SU-DHL-6 (cell line): Measurements from ENCODE around the gene ATP5F1D.

ENCODE experiments used
- H2AFZ ChIP-seq: fragments of 200-600 bp; sonication (generic); 2 replicates; pipeline ENCODE4 v1.6.1; 2014; ENCODE audit warnings: low read depth, mild to moderate bottlenecking, moderate library complexity, mixed read lengths, antibody characterized with exemption, low read length; ENCODE audit not compliant: severe bottlenecking
- H3F3A ChIP-seq: fragments of 200-600 bp; shearing (Covaris generic); 2 replicates; pipeline ENCODE4 v1.6.0; 2016; ENCODE audit warnings: antibody characterized with exemption, mild to moderate bottlenecking; ENCODE audit not compliant: insufficient read depth
- H3K27ac ChIP-seq: fragments of 200-600 bp; sonication (generic); 2 replicates; pipeline ENCODE4 v1.5.1; 2016; ENCODE audit warnings: low read depth, mild to moderate bottlenecking, low read length, moderate library complexity, mixed read lengths
- H3K27me3 ChIP-seq: fragments of 200-600 bp; sonication (generic), shearing (Covaris generic); 2 replicates; pipeline ENCODE4 v1.6.0; 2014; ENCODE audit warnings: mild to moderate bottlenecking, low read length
- H3K36me3 ChIP-seq: fragments of 200-600 bp; sonication (generic); 2 replicates; pipeline ENCODE4 v1.6.1; 2014; ENCODE audit warnings: mild to moderate bottlenecking, low read length, mixed read lengths
- H3K4me2 ChIP-seq: fragments of 300-600, 200-600 bp; shearing (Covaris generic), sonication (generic); 2 replicates; pipeline ENCODE4 v1.6.0; 2014; ENCODE audit warnings: low read length, low read depth, mild to moderate bottlenecking; ENCODE audit not compliant: poor library complexity, severe bottlenecking
- H3K4me3 ChIP-seq: fragments of 200-600 bp; sonication (generic); 2 replicates; pipeline ENCODE4 v1.5.1; 2014; ENCODE audit warnings: antibody characterized with exemption, low read length, mild to moderate bottlenecking, mixed read lengths; ENCODE audit not compliant: insufficient read depth, poor library complexity, severe bottlenecking
- H3K79me2 ChIP-seq: fragments of 200-600 bp; sonication (generic); 2 replicates; pipeline ENCODE4 v1.6.1; 2014; ENCODE audit warnings: mild to moderate bottlenecking, low read length, moderate library complexity; ENCODE audit not compliant: insufficient read depth
- H3K9ac ChIP-seq: fragments of 200-600 bp; sonication (generic); 2 replicates; pipeline ENCODE4 v1.7.0; 2014; ENCODE audit warnings: mild to moderate bottlenecking, low read length
- H3K9me2 ChIP-seq: fragments of 200-600 bp; sonication (generic); replicated peaks from 2 replicates; pipeline ENCODE4 v1.6.1; 2014; ENCODE audit warnings: low read length; ENCODE audit not compliant: insufficient read depth
- H3K9me3 ChIP-seq: fragments of 200-600 bp; sonication (generic); 2 replicates; pipeline ENCODE4 v1.6.1; 2014; ENCODE audit warnings: low read length, mixed read lengths; ENCODE audit not compliant: insufficient read depth
- H4K20me1 ChIP-seq: fragments of 200-600 bp; sonication (generic); 2 replicates; pipeline ENCODE4 v1.6.1; 2014; ENCODE audit warnings: low read depth, mild to moderate bottlenecking, antibody characterized with exemption, low read length, moderate library complexity, mixed read lengths
- EZH2phosphoT487 ChIP-seq: fragments of 200-600 bp; sonication (generic), shearing (Covaris generic); conservative IDR thresholded peaks from 2 replicates; pipeline ENCODE4 v1.6.1; 2018; ENCODE audit warnings: mild to moderate bottlenecking, antibody characterized with exemption, low read length, moderate library complexity, mixed read lengths
- TF ChIP-seq, protein P1 (sequence below): fragments of 200-600 bp; sonication (generic); IDR thresholded peaks from one replicate; pipeline ENCODE4 v1.5.1; 2017; ENCODE audit warnings: antibody characterized with exemption, mild to moderate bottlenecking, low read length, moderate library complexity; ENCODE audit not compliant: insufficient read depth, poor library complexity, severe bottlenecking

ATP5F1D gene

GRCh38 chr19:1229924-1230782 lies 11.4 kb upstream of the ATP5F1D start:
- H3K36me3 ChIP-seq = no peaks in the 10 kb centered on the region
- no peaks in the 10 kb centered on the region for H4K20me1 ChIP-seq
- TF ChIP-seq, protein P1, sequence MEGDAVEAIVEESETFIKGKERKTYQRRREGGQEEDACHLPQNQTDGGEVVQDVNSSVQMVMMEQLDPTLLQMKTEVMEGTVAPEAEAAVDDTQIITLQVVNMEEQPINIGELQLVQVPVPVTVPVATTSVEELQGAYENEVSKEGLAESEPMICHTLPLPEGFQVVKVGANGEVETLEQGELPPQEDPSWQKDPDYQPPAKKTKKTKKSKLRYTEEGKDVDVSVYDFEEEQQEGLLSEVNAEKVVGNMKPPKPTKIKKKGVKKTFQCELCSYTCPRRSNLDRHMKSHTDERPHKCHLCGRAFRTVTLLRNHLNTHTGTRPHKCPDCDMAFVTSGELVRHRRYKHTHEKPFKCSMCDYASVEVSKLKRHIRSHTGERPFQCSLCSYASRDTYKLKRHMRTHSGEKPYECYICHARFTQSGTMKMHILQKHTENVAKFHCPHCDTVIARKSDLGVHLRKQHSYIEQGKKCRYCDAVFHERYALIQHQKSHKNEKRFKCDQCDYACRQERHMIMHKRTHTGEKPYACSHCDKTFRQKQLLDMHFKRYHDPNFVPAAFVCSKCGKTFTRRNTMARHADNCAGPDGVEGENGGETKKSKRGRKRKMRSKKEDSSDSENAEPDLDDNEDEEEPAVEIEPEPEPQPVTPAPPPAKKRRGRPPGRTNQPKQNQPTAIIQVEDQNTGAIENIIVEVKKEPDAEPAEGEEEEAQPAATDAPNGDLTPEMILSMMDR = no peak
- no peak for TF ChIP-seq EZH2phosphoT487

DNA sequence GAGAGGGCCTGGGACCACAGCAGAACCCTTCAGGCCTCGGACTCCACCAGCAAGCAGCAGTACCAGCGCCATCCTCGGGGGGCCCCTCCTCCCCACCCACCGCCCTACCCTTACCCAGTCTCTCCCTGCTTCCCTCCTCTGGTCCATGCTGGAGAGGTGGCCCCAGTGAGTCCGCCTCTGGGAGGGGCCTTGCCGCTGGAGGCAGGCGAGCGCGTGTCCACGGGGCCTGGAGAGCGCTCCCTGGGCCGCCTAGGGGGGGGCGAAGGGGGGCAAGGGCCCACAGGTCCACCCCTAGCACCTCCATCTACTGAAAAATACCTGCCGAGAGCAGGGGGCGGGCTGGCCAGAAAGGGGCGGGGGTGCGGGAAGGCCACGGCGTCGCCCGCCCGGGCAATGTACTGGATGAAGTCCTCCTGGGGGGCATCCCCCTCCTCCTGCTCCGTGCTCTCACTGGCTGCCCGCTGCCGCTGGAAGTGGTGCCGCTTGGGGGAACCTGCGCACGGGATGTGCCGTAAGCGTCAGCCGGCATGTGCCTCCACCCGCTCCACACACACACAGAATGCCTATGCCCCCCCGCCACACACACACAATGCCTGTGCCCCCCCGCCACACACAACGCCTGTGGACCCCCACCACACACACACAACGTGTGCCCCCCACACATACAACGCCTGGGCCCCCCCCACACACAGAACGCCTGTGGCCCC lies 10.6 kb upstream of the ATP5F1D start:
- no peaks in the 10 kb centered on the region for H3K9me3 ChIP-seq
- no peaks in the 10 kb centered on the region for H4K20me1 ChIP-seq
- no peaks in the 10 kb centered on the region for H3K9me2 ChIP-seq
- H2AFZ ChIP-seq = no peak overlapping the region
- H3K27ac ChIP-seq = no peak overlapping the region
- TF ChIP-seq EZH2phosphoT487 = no peak
- TF ChIP-seq, protein P1 = no peak
- no peaks in the 10 kb centered on the region for H3K36me3 ChIP-seq
- no peaks in the 10 kb centered on the region for H3K27me3 ChIP-seq
- no peak overlapping the region for H3K4me2 ChIP-seq
- H3K79me2 ChIP-seq = no peaks in the 10 kb centered on the region
- H3K4me3 ChIP-seq = no peak overlapping the region
- H3K9ac ChIP-seq = no peak overlapping the region
- H3F3A ChIP-seq = no peaks in the 10 kb centered on the region; the same call in 1 of the 2 replicates

More at GRCh38 chr19:1229924-1230782, 11.4 kb upstream of the ATP5F1D start:
- no peak overlapping the region for H2AFZ ChIP-seq
- no peaks in the 10 kb centered on the region; the same call in 1 of the 2 replicates for H3F3A ChIP-seq
- H3K9ac ChIP-seq = no peak overlapping the region
- no peaks in the 10 kb centered on the region for H3K9me2 ChIP-seq
- H3K79me2 ChIP-seq = no peaks in the 10 kb centered on the region
- H3K27me3 ChIP-seq = no peaks in the 10 kb centered on the region
- H3K4me2 ChIP-seq = no peak overlapping the region
- H3K9me3 ChIP-seq = no peaks in the 10 kb centered on the region
- H3K4me3 ChIP-seq = no peak overlapping the region
- no peak overlapping the region for H3K27ac ChIP-seq

DNA sequence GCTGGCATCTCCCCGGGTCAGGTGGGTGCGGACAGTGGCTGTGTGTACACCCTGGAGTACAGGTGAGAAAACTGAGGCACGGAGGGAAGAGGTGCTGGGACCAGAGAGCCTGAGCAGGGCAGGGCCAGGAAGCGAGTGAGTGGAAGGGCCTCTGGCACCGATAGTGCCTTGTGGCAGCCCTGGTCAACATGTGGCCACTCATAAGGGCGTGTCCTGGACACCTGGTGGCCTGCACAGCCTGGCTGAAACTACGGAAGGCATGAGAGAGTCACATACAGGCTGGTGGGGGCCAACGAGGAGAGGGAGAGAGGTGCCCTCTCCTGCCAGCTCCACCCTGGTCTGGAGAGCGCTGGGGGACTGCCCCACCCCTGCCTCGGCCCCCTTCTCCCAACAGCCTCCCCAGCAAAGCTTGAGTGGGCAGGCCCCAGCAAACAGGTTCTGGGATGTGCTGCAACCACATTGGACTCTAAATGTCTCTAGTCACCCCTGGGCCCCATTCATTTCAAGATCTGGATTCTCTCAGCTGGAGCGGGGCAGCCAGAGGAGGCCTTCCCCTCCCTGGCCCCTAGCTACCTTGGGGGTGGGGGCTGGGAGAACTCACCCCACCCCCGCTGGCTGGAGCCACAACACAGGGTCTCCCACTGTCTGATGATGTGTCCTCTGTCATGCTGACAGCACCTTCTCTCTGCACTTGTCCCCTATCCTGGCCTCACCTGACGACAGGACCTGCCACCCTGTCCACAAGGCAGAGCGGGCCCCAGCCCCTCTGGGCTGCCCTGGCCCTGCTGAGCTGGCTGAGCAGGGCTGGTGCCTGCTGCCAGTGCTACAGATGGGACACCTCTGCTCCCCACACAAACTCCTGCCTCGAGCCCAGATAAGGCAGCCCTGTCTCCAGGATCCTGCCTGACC lies 9.6 kb upstream of the ATP5F1D start:
- no peaks in the 10 kb centered on the region for H3K79me2 ChIP-seq
- no peak overlapping the region for H2AFZ ChIP-seq
- H3K27me3 ChIP-seq = no peaks in the 10 kb centered on the region
- H3K9ac ChIP-seq = no peak overlapping the region
- no peaks in the 10 kb centered on the region; the same call in 1 of the 2 replicates for H3F3A ChIP-seq
- H3K4me2 ChIP-seq = no peak overlapping the region
- H3K9me3 ChIP-seq = no peaks in the 10 kb centered on the region
- H3K4me3 ChIP-seq = no peak overlapping the region
- no peak overlapping the region for H3K27ac ChIP-seq
- no peaks in the 10 kb centered on the region for H3K9me2 ChIP-seq
- no peaks in the 10 kb centered on the region for H3K36me3 ChIP-seq
- H4K20me1 ChIP-seq = no peaks in the 10 kb centered on the region
- TF ChIP-seq, protein P1 = no peak
